Pancreas (tissue), 10 donors: ENCODE data around the gene MYL6. TPM values are rescaled to one million over a fixed set of nuclear protein-coding genes. Genes with fewer than 3 reads are reported as not detected.

Experiments
- ATAC-seq, 4 donors: fragments of 200-7000 bp; cut with Tn5 transposase; one replicate each; pipeline versions ENCODE4 v1.8.0 to v1.9.1; 2020; ENCODE audit warnings: mild to moderate bottlenecking in 4 of 4, moderate library complexity in 4 of 4
- DNase-seq, 6 donors: peaks; one replicate each; pipeline ENCODE4 v3.0.0-alpha.2; 2020
- FAIRE-seq: peaks from 2 replicates; lab custom pipeline; 2012; peaks lifted over from hg19 to GRCh38; lab: Jason Lieb, UNC
- H3K27ac ChIP-seq, 4 donors: fragments of 200-600 bp; sonication (generic); 1 replicate in 3 of 4; 2 replicates in 1 of 4; pipeline versions ENCODE4 v1.5.0 to v1.8.0; 2020
- H3K27me3 ChIP-seq, 4 donors: fragments of 200-600 bp; one replicate each; pipeline ENCODE4 v1.8.0; 2021
- H3K36me3 ChIP-seq, 3 donors: fragments of 200-600 bp; sonication (generic) in 1 of 3; one replicate each; pipeline versions ENCODE4 v1.5.0 to v1.8.0; 2020 to 2021
- H3K4me1 ChIP-seq, 3 donors: fragments of 200-600 bp; one replicate each; pipeline ENCODE4 v1.8.0; 2021
- H3K4me3 ChIP-seq, 4 donors: fragments of 200-600 bp; sonication (generic) in 2 of 4; one replicate each; pipeline versions ENCODE4 v1.5.0 to v1.8.0; 2020 to 2021
- H3K9me3 ChIP-seq, 4 donors: fragments of 200-600 bp; one replicate each; pipeline ENCODE4 v1.8.0; 2021
- CTCF ChIP-seq, 4 donors: fragments of 200-600 bp; sonication (generic) in 3 of 4; IDR thresholded peaks; one replicate each; pipeline versions ENCODE4 v1.5.0 to v1.8.0; 2021; ENCODE audit warnings: antibody characterized with exemption in 4 of 4
- WGBS, 2 donors: extraction: QIAGEN DNeasy Blood & Tissue Kit; methylation state at CpG; one replicate each; pipeline ENCODE4 v1.1.7; 2013; 5-methylcytosine and 5-hydroxymethylcytosine counted together
- intact Hi-C, 3 donors: fragments of 100-400 bp; cut with DNase I; formaldehyde crosslinking; loops; one replicate each; pipeline versions ENCODE4 v1.11.1 to v1.14.2; 2022
- polyA plus RNA-seq, 2 donors: library from polyadenylated mRNA; stranded (reverse); fragments of 200-250 nt; gene quantifications; one replicate each; pipeline ENCODE4 v1.2.3, GENCODE V29; 2013
- total RNA-seq, 6 donors: library from RNA; stranded (reverse); fragmentation: NEBNext Ultra II Directional in 4 of 6; extraction: Animal tissue kit (Norgen Biotek cat#: 25700) in 4 of 6; gene quantifications; one replicate each; pipeline versions ENCODE4 v1.2.1 to v1.2.4, GENCODE V29; 2021 to 2023
- donor health status: healthy with polysubstance abuse.
- donor health status: DM: no; HTN: no; CAD: no; lungs with moderate emphysema.
- donor health status: DM: no; HTN: no; CAD: no.
- donor health status: control.
- donor health status: control.
- donor health status: Bipolar disorder and iron deficiency.
- donor health status: DM: yes; HTN: yes; CAD: no.
- donor health status: DM: no; HTN: no; CAD: no.
- donor health status: DM: no; HTN: no; CAD: no.
- donor health status: DM: yes; HTN: yes; CAD: no.

Gene MYL6
- total and polyA plus RNA-seq, 8 donors = 270 to 1,217 (median 512) TPM

- no peak for FAIRE-seq
Measured at GRCh38 chr12:56158926-56159461, 835 bp downstream of the MYL6 start.

GRCh38 chr12:56159482-56160192 is 1.5 kb downstream of the MYL6 start:
- intact Hi-C loops = no loop called here
- no peak for DNase-seq
- Histone ChIP-seq H3K4me3 (peak overlapping the region; percentile 54 to 86 (median 71)), H3K4me1 (peaks cover 8 to 23% (median 13%) of the 10 kb centered on the region in 3 donors), H3K9me3 (no peaks in the 10 kb centered on the region), H3K36me3 (peaks cover 0 to 45% (median 19%) of the 10 kb centered on the region in 3 donors), H3K27me3 (no peaks in the 10 kb centered on the region), H3K27ac (peak overlapping the region in 3 of 4 donors; percentile 86 to 96 (median 96))
- TF ChIP-seq CTCF (IDR thresholded peaks at IDR 0.05) = no peak
- ATAC-seq = no peak
- 10% methylated on average over 8 of the region's 8 CpGs for WGBS, 2 donors
- no peak for FAIRE-seq

More at GRCh38 chr12:56158926-56159461, 835 bp downstream of the MYL6 start:
- no peak for TF ChIP-seq CTCF (IDR thresholded peaks at IDR 0.05)
- 0 to 1% methylated on average over 6 of the region's 6 CpGs for WGBS, 2 donors
- Histone ChIP-seq H3K27me3 (no peaks in the 10 kb centered on the region), H3K36me3 (peaks cover 0 to 41% (median 19%) of the 10 kb centered on the region in 3 donors), H3K27ac (peak overlapping the region; percentile 67 to 96 (median 91)), H3K9me3 (no peaks in the 10 kb centered on the region), H3K4me3 (peak overlapping the region; percentile 54 to 86 (median 71)), H3K4me1 (peaks cover 8 to 23% (median 13%) of the 10 kb centered on the region in 3 donors)
- intact Hi-C loops = no loop called here
- peak; percentile 58 to 81 (median 72) for DNase-seq
- ATAC-seq = peak; percentile 43 to 69 (median 58)

- intact Hi-C loops = no loop called here
- peak overlapping the region in 2 of 4 donors; percentile 96 for H3K27ac ChIP-seq
- H3K4me3 ChIP-seq = peak overlapping the region in 3 of 4 donors; percentile 54 to 86 (median 68)
- ATAC-seq (no peak), FAIRE-seq (no peak), DNase-seq (no peak)
- 49 to 68% methylated on average over 6 to 7 of the region's 7 CpGs for WGBS, 2 donors
- H3K4me1 ChIP-seq = peaks cover 8 to 23% (median 13%) of the 10 kb centered on the region in 3 donors
- peaks cover 0 to 51% (median 19%) of the 10 kb centered on the region in 3 donors for H3K36me3 ChIP-seq
- no peaks in the 10 kb centered on the region for H3K9me3 ChIP-seq
- no peaks in the 10 kb centered on the region for H3K27me3 ChIP-seq
- TF ChIP-seq CTCF (IDR thresholded peaks at IDR 0.05) = no peak
Measured at GRCh38 chr12:56160193-56160763, 2.1 kb downstream of the MYL6 start.

- TF ChIP-seq CTCF (IDR thresholded peaks at IDR 0.05) = no peak
- Histone ChIP-seq H3K27me3 (no peaks in the 10 kb centered on the region), H3K4me1 (peaks cover 8 to 23% (median 13%) of the 10 kb centered on the region in 3 donors), H3K9me3 (no peaks in the 10 kb centered on the region), H3K27ac (peak overlapping the region in 2 of 4 donors; percentile 96), H3K4me3 (peak overlapping the region in 2 of 4 donors; percentile 68 to 86), H3K36me3 (peaks cover 0 to 59% (median 21%) of the 10 kb centered on the region in 3 donors)
- DNase-seq (no peak), FAIRE-seq (no peak), ATAC-seq (no peak)
- WGBS, 2 donors = 64 to 74% methylated on average over 11 of the region's 11 CpGs
- intact Hi-C loops = no loop called here
Measured at GRCh38 chr12:56160894-56161689, 2.9 kb downstream of the MYL6 start.
